GM12891 (cell line): ENCODE measurements around the gene SACS.

Experiments used
- PAX5 ChIP-seq: IDR thresholded peaks from 2 replicates; pipeline ENCODE4 v1.6.1; 2011; ENCODE audit warnings: low read length, moderate library complexity, mild to moderate bottlenecking; ENCODE audit not compliant: insufficient read depth, severe bottlenecking
- POLR2A ChIP-seq: IDR thresholded peaks from 2 replicates; pipeline ENCODE4 v1.6.1; 2011; ENCODE audit warnings: low read depth, low read length, control low read depth
- POLR2AphosphoS5 ChIP-seq: IDR thresholded peaks from 2 replicates; pipeline ENCODE4 v1.6.1; 2011; ENCODE audit warnings: low read depth, low read length, control low read depth
- TAF1 ChIP-seq: IDR thresholded peaks from 2 replicates; pipeline ENCODE4 v1.6.1; 2011; ENCODE audit warnings: low read depth, low read length, control low read depth

DNA sequence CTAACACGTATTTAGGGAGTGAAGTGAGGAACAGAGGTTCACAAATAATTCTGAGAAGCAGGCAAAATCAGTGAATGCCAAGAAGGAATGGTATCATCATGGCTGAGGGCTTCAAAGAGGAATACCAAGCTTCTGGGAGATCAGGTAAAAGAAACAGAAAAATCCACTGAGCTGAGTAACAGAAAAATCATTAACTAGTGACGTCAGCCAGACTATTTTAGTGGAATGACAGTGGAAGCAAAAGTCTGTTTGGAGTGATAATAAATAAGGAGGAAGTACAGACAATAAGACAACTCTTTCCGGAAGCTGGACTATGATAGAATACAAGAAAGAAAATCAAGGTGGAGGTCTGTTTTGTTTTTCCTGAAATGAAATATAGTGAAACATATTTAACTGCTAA, 83.5 kb downstream of the SACS start:
- TF ChIP-seq POLR2A (no peak), POLR2AphosphoS5 (no peak), PAX5 (no peak), TAF1 (no peak)
